Activated T-helper 9 cell treated with anti-CD3 and anti-CD28 coated beads, Interleukin-2, amount 50 U/mL, for 16 hours (primary cell): ENCODE results near the gene ATP8A1.

Experiments
- DNase-seq: peaks from one replicate; pipeline ENCODE4 v3.0.0-alpha.2; 2020; ENCODE audit warnings: low read depth

The ATP8A1 gene

GRCh38 chr4:42364266-42365053 lies 292.4 kb downstream of the ATP8A1 start:
- DNase-seq: no peak

GRCh38 chr4:42363614-42364013 lies 293.3 kb downstream of the ATP8A1 start:
- DNase-seq: no peak

DNA sequence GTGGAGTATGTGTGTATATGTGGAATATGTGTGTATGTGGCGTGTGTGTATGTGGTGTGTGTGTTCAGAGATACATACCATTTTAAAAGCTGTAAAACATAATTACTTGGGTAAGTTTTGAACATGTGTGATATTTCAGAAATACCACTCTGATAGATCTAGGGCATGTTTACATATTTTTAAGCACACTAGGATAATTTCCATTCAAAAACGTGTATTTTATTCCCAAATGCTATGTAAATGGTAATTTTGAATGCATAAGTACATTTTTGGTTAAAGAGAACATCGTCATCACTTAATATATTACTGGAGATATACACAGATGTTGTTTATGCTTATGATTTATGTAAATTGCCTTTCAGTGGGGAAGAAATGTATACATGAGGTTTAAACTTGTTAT lies 294.3 kb downstream of the ATP8A1 start:
- DNase-seq: no peak

- no peak for DNase-seq
These were observed 295.4 kb downstream of the ATP8A1 start for GRCh38 chr4:42361456-42361855.

GRCh38 chr4:42360256-42360669 lies 296.6 kb downstream of the ATP8A1 start:
- DNase-seq: no peak

GRCh38 chr4:42359711-42360110 lies 297.2 kb downstream of the ATP8A1 start:
- DNase-seq: no peak
